ENCODE results near the gene TENM4.

TENM4 gene

GRCh38 chr11:79422866-79423265, 18.0 kb downstream of the TENM4 start:
- in situ Hi-C loops (cut with MboI; ENCODE audit: low sequenced_read_pairs): no loop called here

GRCh38 chr11:79421820-79422219, 19.0 kb downstream of the TENM4 start:
- in situ Hi-C loops (cut with MboI; ENCODE audit: low sequenced_read_pairs): no loop called here

GRCh38 chr11:79419120-79419519, 21.7 kb downstream of the TENM4 start:
- in situ Hi-C loops (cut with MboI; ENCODE audit: low sequenced_read_pairs): no loop called here

GRCh38 chr11:79418241-79418640, 22.6 kb downstream of the TENM4 start:
- in situ Hi-C loops (cut with MboI; ENCODE audit: low sequenced_read_pairs): no loop called here

GRCh38 chr11:79417069-79417920, 23.5 kb downstream of the TENM4 start:
- in situ Hi-C loops (cut with MboI; ENCODE audit: low sequenced_read_pairs): no loop called here

- in situ Hi-C loops (cut with MboI; ENCODE audit: low sequenced_read_pairs): no loop called here
Observed at GRCh38 chr11:79415912-79416311, 24.9 kb downstream of the TENM4 start.

GRCh38 chr11:79415411-79415810, 25.4 kb downstream of the TENM4 start:
- in situ Hi-C loops (cut with MboI; ENCODE audit: low sequenced_read_pairs): no loop called here

GRCh38 chr11:79414644-79415317, 26.0 kb downstream of the TENM4 start:
- in situ Hi-C loops (cut with MboI; ENCODE audit: low sequenced_read_pairs): no loop called here

GRCh38 chr11:79414041-79414440, 26.8 kb downstream of the TENM4 start:
- in situ Hi-C loops (cut with MboI; ENCODE audit: low sequenced_read_pairs): no loop called here

GRCh38 chr11:79413268-79413667, 27.6 kb downstream of the TENM4 start:
- in situ Hi-C loops (cut with MboI; ENCODE audit: low sequenced_read_pairs): no loop called here

- in situ Hi-C loops (cut with MboI; ENCODE audit: low sequenced_read_pairs): no loop called here
Observed at GRCh38 chr11:79412761-79413160, 28.1 kb downstream of the TENM4 start.

GRCh38 chr11:79409330-79409729, 31.5 kb downstream of the TENM4 start:
- in situ Hi-C loops (cut with MboI; ENCODE audit: low sequenced_read_pairs): no loop called here

- in situ Hi-C loops (cut with MboI; ENCODE audit: low sequenced_read_pairs): no loop called here
Observed at GRCh38 chr11:79406376-79406775, 34.5 kb downstream of the TENM4 start.

- in situ Hi-C loops (cut with MboI; ENCODE audit: low sequenced_read_pairs): no loop called here
Observed at GRCh38 chr11:79404806-79405205, 36.0 kb downstream of the TENM4 start.

GRCh38 chr11:79404325-79404724, 36.5 kb downstream of the TENM4 start:
- in situ Hi-C loops (cut with MboI; ENCODE audit: low sequenced_read_pairs): no loop called here

- in situ Hi-C loops (cut with MboI; ENCODE audit: low sequenced_read_pairs): no loop called here
Observed at GRCh38 chr11:79403839-79404238, 37.0 kb downstream of the TENM4 start.

- in situ Hi-C loops (cut with MboI; ENCODE audit: low sequenced_read_pairs): no loop called here
Observed at GRCh38 chr11:79402912-79403311, 37.9 kb downstream of the TENM4 start.

GRCh38 chr11:79400717-79401330, 40.0 kb downstream of the TENM4 start:
- in situ Hi-C loops (cut with MboI; ENCODE audit: low sequenced_read_pairs): no loop called here

GRCh38 chr11:79400206-79400605, 40.6 kb downstream of the TENM4 start:
- in situ Hi-C loops (cut with MboI; ENCODE audit: low sequenced_read_pairs): no loop called here

GRCh38 chr11:79397252-79397651, 43.6 kb downstream of the TENM4 start:
- in situ Hi-C loops (cut with MboI; ENCODE audit: low sequenced_read_pairs): no loop called here

- in situ Hi-C loops (cut with MboI; ENCODE audit: low sequenced_read_pairs): no loop called here
Observed at GRCh38 chr11:79396674-79397073, 44.2 kb downstream of the TENM4 start.

- in situ Hi-C loops (cut with MboI; ENCODE audit: low sequenced_read_pairs): no loop called here
Observed at GRCh38 chr11:79396001-79396400, 44.8 kb downstream of the TENM4 start.
